Activated T-cell treated with anti-CD3 and anti-CD28 coated beads for 24 hours (primary cell): ENCODE data around the gene ZFYVE28.

Source experiments
- DNase-seq: peaks from one replicate; pipeline ENCODE4 v3.0.0-alpha.2; 2020; ENCODE audit warnings: low read depth

Gene ZFYVE28

GRCh38 chr4:2302387-2303119 is 115.9 kb downstream of the ZFYVE28 start:
- DNase-seq, result no peak

GRCh38 chr4:2301806-2302205 is 116.6 kb downstream of the ZFYVE28 start:
- DNase-seq, result no peak

GRCh38 chr4:2301225-2301642 is 117.2 kb downstream of the ZFYVE28 start:
- no peak for DNase-seq

- no peak for DNase-seq
Measured at GRCh38 chr4:2300431-2301224, 117.8 kb downstream of the ZFYVE28 start.

GRCh38 chr4:2299794-2300193 is 118.7 kb downstream of the ZFYVE28 start:
- no peak for DNase-seq

GRCh38 chr4:2298532-2298991 is 119.9 kb downstream of the ZFYVE28 start:
- no peak for DNase-seq

- DNase-seq, result no peak
Measured at GRCh38 chr4:2297606-2298531, 120.6 kb downstream of the ZFYVE28 start.

GRCh38 chr4:2296631-2297601 is 121.5 kb downstream of the ZFYVE28 start:
- no peak for DNase-seq

GRCh38 chr4:2295900-2296442 is 122.5 kb downstream of the ZFYVE28 start:
- no peak for DNase-seq

- no peak for DNase-seq
Measured at GRCh38 chr4:2295500-2295899, 122.9 kb downstream of the ZFYVE28 start.

- DNase-seq, result no peak
Measured at GRCh38 chr4:2292646-2293108, 125.8 kb downstream of the ZFYVE28 start.

GRCh38 chr4:2291705-2292645 is 126.5 kb downstream of the ZFYVE28 start:
- no peak for DNase-seq

- peak; percentile 32 for DNase-seq
Measured at GRCh38 chr4:2290974-2291704, 127.3 kb downstream of the ZFYVE28 start.

GRCh38 chr4:2290488-2290887 is 128.0 kb downstream of the ZFYVE28 start:
- no peak for DNase-seq

GRCh38 chr4:2289955-2290333 is 128.5 kb downstream of the ZFYVE28 start:
- DNase-seq, result no peak

- DNase-seq, result no peak
Measured at GRCh38 chr4:2289311-2289954, 129.0 kb downstream of the ZFYVE28 start.

GRCh38 chr4:2288051-2288541 is 130.3 kb downstream of the ZFYVE28 start:
- DNase-seq, result no peak

GRCh38 chr4:2287594-2287915 is 130.9 kb downstream of the ZFYVE28 start:
- no peak for DNase-seq
